Measurements from ENCODE around the gene POLR2E. TPM values are rescaled to one million over a fixed set of nuclear protein-coding genes. Genes with fewer than 3 reads are reported as not detected.

The POLR2E gene
- total and polyA plus RNA-seq, 2 of the 13 experiments (the other 11 are each of a cell fraction or from before 2014, with no cell fraction given) = 140 to 272 TPM

- TF ChIP-seq ZNF136 (CRISPR knock-in tag; IDR thresholded peaks at IDR 0.05; ENCODE audit: low read depth) (peak; percentile 61; the same call in 1 of the 2 replicates), ZNF260 (CRISPR knock-in tag; IDR thresholded peaks at IDR 0.05; ENCODE audit: borderline replicate concordance, low read depth) (no peak), ELK4 (CRISPR knock-in tag; IDR thresholded peaks at IDR 0.05; ENCODE audit: borderline replicate concordance) (no peak), MLXIP (CRISPR knock-in tag; IDR thresholded peaks at IDR 0.05; ENCODE audit: borderline replicate concordance) (no peak), ZNF234 (CRISPR knock-in tag; conservative IDR thresholded peaks at IDR 0.05) (no peak), E2F2 (CRISPR knock-in tag; IDR thresholded peaks at IDR 0.05; ENCODE audit: borderline replicate concordance) (no peak), ZNF44 (CRISPR knock-in tag; IDR thresholded peaks at IDR 0.05) (0 out of 2 replicates have a peak, but pooled peaks have one; percentile 70), PHF5A (CRISPR knock-in tag; IDR thresholded peaks at IDR 0.05; ENCODE audit: low read depth, unreplicated experiment) (no peak), DPF2 (CRISPR knock-in tag; IDR thresholded peaks at IDR 0.05; ENCODE audit: borderline replicate concordance, low read depth) (no peak), SMYD3 (CRISPR knock-in tag; IDR thresholded peaks at IDR 0.05) (no peak), PTBP1 (IDR thresholded peaks at IDR 0.05; ENCODE audit: low read depth, low read length, poor library complexity, severe bottlenecking) (no peak), ZNF224 (CRISPR knock-in tag; IDR thresholded peaks at IDR 0.05) (no peak), ZNF83 (CRISPR knock-in tag; IDR thresholded peaks at IDR 0.05; ENCODE audit: borderline replicate concordance) (no peak; the same call in 1 of the 2 replicates), ZEB1 (IDR thresholded peaks at IDR 0.05; ENCODE audit: insufficient replicate concordance, low read depth) (peak; percentile 37), PHF8 (CRISPR knock-in tag; IDR thresholded peaks at IDR 0.05) (peak; percentile 43), ZNF782 (CRISPR knock-in tag; IDR thresholded peaks at IDR 0.05; ENCODE audit: borderline replicate concordance) (no peak; the same call in 1 of the 2 replicates), NFE2L2 (IDR thresholded peaks at IDR 0.05; ENCODE audit: low read length) (no peak), SP4 (CRISPR knock-in tag; IDR thresholded peaks at IDR 0.05) (peak; percentile 88; the same call in 1 of the 2 replicates), DZIP1 (CRISPR knock-in tag; IDR thresholded peaks at IDR 0.05) (no peak), THAP7 (CRISPR knock-in tag; IDR thresholded peaks at IDR 0.05) (no peak)
Observed at GRCh38 chr19:1039646-1040475, 55.3 kb downstream of the POLR2E start, which contains the start of gene ABCA7 (continued).
